Neural cell (in vitro differentiated cells): ENCODE data around the gene RALB.

Experiments used
- POLR2AphosphoS5 ChIP-seq: IDR thresholded peaks from 2 replicates; pipeline ENCODE4 v1.6.1; 2012
- RAD21 ChIP-seq: fragments of 450-650 bp; conservative IDR thresholded peaks from 2 replicates; pipeline ENCODE4 v1.6.1; 2014; ENCODE audit warnings: antibody characterized with exemption, mild to moderate bottlenecking, moderate library complexity
- TF ChIP-seq, protein P1 (sequence below): fragments of 450-650 bp; IDR thresholded peaks from 2 replicates; pipeline ENCODE4 v1.5.1; 2014; ENCODE audit warnings: antibody characterized with exemption, mild to moderate bottlenecking, moderate library complexity; ENCODE audit not compliant: poor library complexity, severe bottlenecking

DNA sequence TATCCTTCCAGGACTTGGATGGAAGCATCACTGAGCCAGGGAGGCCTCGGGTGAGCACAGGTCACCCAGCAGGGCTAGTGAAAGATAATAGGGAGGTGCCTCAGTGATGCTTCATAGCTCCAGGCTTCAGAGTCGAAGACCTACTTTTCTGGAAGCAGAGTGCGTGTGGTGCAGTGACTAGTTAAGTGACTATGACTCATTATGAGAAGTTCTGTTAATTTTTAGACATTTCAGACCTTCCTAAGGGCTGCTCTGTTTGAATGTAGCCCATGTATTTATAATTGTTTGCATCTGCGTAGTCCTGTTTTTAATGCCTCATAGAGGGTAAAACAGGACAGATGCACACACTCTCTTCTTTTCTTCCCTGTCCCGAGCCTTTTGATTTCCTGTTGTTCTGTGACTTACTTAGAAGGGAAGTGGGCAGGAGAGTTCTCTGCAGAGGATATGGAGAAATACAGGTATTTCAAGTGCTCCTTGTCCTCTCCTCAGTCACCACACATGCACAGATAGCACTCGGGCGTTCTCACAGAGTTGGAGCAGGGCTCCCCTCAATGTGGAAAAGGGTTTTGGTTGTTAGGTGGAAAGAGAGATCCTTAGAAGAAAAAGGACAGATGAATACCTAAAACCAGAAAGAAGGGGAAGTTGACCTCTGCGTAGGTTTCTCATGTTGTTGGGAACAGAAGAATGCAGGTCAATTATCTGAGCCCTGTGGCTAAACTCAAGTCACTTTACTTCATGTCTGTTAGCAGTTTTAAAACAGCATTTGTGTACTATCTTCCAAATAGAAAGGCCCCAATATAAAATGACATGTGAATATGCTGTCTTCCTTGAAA is 34.7 kb downstream of the RALB start:
- TF ChIP-seq, protein P1, sequence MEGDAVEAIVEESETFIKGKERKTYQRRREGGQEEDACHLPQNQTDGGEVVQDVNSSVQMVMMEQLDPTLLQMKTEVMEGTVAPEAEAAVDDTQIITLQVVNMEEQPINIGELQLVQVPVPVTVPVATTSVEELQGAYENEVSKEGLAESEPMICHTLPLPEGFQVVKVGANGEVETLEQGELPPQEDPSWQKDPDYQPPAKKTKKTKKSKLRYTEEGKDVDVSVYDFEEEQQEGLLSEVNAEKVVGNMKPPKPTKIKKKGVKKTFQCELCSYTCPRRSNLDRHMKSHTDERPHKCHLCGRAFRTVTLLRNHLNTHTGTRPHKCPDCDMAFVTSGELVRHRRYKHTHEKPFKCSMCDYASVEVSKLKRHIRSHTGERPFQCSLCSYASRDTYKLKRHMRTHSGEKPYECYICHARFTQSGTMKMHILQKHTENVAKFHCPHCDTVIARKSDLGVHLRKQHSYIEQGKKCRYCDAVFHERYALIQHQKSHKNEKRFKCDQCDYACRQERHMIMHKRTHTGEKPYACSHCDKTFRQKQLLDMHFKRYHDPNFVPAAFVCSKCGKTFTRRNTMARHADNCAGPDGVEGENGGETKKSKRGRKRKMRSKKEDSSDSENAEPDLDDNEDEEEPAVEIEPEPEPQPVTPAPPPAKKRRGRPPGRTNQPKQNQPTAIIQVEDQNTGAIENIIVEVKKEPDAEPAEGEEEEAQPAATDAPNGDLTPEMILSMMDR = no peak
- TF ChIP-seq POLR2AphosphoS5 (no peak), RAD21 (no peak)
